GM23248 (cell line): Measurements from ENCODE around the gene FRRS1L.

Source experiments
- EZH2 ChIP-seq: fragments of 200-600 bp; sonication (generic); IDR thresholded peaks from 2 replicates; pipeline ENCODE4 v1.6.1; 2018; ENCODE audit warnings: antibody characterized with exemption, mild to moderate bottlenecking; ENCODE audit not compliant: insufficient read depth, poor library complexity, severe bottlenecking
- EZH2phosphoT487 ChIP-seq: fragments of 200-600 bp; sonication (generic); IDR thresholded peaks from 2 replicates; pipeline ENCODE4 v1.6.1; 2018; ENCODE audit warnings: antibody characterized with exemption, moderate library complexity, mild to moderate bottlenecking, low read depth; ENCODE audit not compliant: insufficient read depth

- TF ChIP-seq EZH2phosphoT487 = no peak
- TF ChIP-seq EZH2 = no peak
Measured at GRCh38 chr9:109166771-109167601, at the start of gene FRRS1L.
